ENCODE results near the gene ZNF888. TPM values are rescaled to one million over a fixed set of nuclear protein-coding genes. Genes with fewer than 3 reads are reported as not detected.

The ZNF888 gene
- total RNA-seq: 3.3 and 4.8 TPM in 2 replicates

DNA sequence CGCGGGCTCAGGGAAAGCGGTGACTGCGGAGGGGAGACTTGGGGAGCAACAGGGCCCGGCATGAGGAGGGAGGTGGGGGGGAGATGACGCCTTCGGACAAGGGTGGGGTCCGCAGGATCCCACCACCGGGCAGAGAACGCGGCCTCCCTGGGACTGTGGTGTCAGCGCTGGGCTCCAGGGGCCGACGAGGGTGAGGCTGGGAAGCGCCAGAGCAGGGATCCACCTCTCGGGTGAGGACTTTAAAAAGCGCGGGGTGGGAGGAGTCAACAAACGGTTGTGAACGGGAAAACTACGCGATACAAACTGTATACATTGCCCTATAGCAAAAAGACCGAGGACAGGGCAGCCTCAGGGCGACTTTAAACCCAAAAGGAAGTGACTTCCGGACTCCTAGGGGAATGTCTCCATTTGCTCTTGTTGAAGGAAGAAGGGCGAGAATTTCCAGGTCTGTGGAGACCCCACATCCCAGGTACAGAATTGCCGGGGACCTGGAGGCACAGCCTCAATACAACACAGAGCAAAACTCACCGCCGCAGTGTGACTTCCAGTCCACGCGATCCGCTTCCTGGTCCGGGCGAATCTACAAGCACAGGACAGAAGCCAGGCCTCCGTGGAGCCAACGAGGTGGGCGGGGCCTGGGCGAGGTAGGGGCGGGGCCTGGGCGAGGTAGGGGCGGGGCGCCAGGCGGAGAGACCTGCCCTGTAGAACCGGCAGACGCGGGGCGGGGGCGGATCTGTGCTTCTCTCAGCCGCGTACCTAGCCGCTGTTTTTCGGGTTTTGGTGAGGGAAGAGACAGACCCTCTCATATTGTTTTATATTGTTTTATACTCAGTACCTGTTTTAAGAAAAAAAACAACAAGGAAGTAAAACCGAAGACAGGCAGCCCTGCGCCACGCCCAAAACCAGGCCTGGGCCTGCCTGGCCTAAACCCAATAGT, at the start of gene ZNF888:
Gene ZNF888, minus strand, starts transcription at position 588 of the 937 bp plus-strand sequence. CDS start 5,555 bp downstream, outside the sequence.

DNA sequence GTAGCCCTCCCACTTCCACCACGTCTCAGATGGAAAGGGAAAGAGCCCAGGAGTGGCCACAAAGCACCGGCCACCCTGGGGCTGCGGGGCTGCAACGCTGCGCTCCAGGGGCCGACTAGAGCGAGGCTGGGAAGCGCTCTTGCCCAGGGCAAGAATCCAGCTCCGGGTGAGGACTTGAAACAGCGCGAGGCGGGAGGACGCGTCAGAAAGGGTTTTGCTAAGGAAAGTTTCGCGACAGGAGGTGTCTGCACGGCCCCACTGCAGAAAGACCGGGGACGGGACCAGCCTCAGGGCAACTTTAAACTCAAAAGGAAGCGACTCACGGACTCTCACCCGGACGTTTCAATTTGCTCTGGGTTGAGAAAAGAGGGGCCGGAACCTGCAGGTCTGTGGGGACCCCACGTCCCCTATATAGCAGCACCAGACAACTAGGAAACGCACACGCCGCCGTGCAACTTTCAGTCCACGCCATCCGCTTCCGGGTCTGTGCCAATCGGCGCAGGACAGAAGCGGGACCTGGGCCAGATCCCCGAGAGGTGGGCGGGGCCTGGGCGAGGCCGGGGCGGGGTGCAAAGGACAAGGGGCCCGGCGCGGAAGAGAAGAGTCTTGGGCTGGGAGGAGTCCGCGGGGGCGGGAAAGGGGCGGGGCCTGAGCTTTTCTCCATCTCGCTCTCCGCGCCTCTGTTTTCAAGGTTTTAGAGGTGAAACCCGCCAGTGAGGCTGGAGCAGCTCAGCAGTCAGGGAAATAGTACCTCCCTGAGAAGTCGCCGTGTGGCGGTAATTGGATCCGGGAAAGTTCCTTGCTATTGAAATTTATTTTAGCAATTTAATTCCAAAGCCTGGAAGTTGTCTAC, 39.4 kb upstream of the ZNF888 start, which contains the start of gene ZNF816:
Gene ZNF816, minus strand, starts transcription at position 488 of the 853 bp plus-strand sequence. CDS start 6,792 bp downstream, outside the sequence.

DNA sequence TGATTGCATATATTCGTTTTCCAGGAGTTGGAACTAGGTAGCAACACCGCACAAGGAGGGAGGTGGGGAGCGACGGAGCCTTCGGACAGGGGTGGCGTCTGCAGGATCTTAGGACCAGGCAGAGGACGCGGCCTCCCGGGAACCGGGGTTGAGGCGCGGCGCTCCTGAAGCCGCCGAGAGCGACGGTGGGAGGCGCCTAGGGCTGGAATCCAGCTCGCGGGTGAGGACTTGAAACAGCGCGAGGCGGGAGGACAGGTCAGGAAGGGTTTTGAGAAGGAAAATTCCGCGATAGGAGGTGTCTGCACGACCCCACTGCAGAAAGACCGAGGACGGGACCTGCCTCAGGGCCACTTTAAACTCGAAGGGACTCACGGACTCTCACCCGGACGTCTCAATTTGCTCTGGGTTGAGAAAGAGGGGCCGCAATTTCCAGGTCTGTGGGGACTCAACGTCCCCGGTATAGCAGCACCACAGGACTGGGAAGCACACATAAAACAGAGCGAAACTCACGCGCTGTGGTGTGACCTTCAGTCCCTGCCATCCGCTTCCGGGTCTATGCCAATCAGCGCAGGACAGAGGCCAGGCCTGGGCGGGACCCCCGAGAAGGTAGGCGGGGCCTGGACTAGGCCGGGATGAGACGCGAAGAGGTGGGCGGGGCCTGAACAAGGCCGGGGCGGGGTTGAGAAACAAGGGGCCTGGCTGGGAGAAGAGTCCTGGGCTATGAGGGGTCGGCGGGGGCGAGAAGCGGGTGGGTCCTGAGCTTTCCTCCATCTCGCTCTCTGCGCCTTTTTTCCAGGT, 25.9 kb downstream of the ZNF888 start, which contains the start of gene ZNF320:
Gene ZNF320, minus strand, starts transcription at position 498 of the 798 bp plus-strand sequence. CDS start 7,380 bp downstream, outside the sequence.

DNA sequence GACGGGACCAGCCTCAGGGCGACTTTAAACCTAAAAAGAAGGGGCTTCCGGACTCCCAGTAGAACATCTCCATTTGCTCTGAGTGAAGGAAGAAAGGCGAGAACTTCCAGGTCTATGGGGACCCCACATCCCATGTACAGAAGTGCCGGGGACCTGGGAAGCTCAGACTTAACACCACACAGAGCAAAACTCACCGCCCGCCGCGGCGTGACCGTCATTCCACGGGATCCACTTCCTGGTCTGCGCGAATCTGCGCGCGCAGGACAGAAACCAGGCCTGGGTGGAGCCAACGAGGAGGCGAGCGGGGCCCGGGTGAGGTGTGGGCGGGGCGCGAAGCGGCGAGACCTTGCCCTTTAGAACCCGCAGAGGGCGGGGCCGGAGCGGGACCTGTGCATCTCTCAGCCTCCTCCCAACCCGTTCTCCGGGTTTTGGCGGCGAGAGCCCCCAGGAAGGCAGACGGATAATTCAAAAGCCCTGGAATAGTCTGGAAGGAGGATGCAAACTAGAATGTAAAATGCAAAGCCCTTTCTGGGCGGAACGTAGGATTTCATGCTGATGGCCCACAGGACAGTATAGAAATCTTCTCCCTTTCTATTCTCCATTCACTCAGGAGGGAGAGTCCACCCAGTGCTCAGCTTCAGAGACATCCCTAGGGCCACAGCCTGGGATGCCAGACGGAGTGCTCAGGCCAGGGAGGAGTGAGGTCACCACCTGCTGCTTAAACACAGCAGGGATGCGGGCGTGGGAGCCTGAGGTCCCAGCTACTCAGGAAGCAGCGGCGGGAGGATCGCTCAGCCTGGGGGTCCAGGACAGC, 65.6 kb downstream of the ZNF888 start, which contains the start of gene ZNF468:
Gene ZNF468, minus strand, starts transcription at position 242 of the 814 bp plus-strand sequence. CDS start 3,347 bp downstream, outside the sequence.

Other genes starting within 250 kb of the ZNF888 start
- gene ZNF611, start 188.4 kb downstream of the ZNF888 start, total RNA-seq: 14.6 and 15.7 TPM in 2 replicates
- gene ZNF600, start 136.6 kb downstream of the ZNF888 start, total RNA-seq: 2.6 and 2.9 TPM in 2 replicates
- gene ZNF28, start 101.8 kb downstream of the ZNF888 start, total RNA-seq: 14.7 and 19.8 TPM in 2 replicates
- 17.7 and 23.3 TPM in 2 replicates for gene ZNF468, start 65.8 kb downstream of the ZNF888 start, total RNA-seq
- gene ZNF320, start 25.8 kb downstream of the ZNF888 start, total RNA-seq: 11.3 and 16.3 TPM in 2 replicates
- 8.0 and 8.5 TPM in 2 replicates for gene ZNF816, start 39.5 kb upstream of the ZNF888 start, total RNA-seq
- not detected in 2 replicates for gene ERVV-1, start 90.5 kb upstream of the ZNF888 start, total RNA-seq
- 0.03 TPM in 1 of 2 replicates, not detected in the other for gene ERVV-2, start 121.3 kb upstream of the ZNF888 start, total RNA-seq
- gene ZNF160, start 180.0 kb upstream of the ZNF888 start, total RNA-seq: 39.1 and 44.5 TPM in 2 replicates
- gene ZNF415, start 209.5 kb upstream of the ZNF888 start, total RNA-seq: 9.5 and 12.0 TPM in 2 replicates
- 6.8 and 8.2 TPM in 2 replicates for gene ZNF347, start 235.6 kb upstream of the ZNF888 start, total RNA-seq

Data from smooth muscle cell of the pulmonary artery (primary cell).